B cell (primary cell): ENCODE results near the gene PSORS1C1.

Source experiments
- EZH2 ChIP-seq: IDR thresholded peaks from 2 replicates; pipeline ENCODE4 v1.6.1; 2012; ENCODE audit warnings: borderline replicate concordance, low read depth, mild to moderate bottlenecking, moderate library complexity, low read length; ENCODE audit not compliant: insufficient read depth, poor library complexity, severe bottlenecking
- TF ChIP-seq, protein P1 (sequence below): fragments of 200-600 bp; IDR thresholded peaks from one replicate; pipeline ENCODE4 v1.8.0; 2022; ENCODE audit warnings: antibody characterized with exemption, mild to moderate bottlenecking

DNA sequence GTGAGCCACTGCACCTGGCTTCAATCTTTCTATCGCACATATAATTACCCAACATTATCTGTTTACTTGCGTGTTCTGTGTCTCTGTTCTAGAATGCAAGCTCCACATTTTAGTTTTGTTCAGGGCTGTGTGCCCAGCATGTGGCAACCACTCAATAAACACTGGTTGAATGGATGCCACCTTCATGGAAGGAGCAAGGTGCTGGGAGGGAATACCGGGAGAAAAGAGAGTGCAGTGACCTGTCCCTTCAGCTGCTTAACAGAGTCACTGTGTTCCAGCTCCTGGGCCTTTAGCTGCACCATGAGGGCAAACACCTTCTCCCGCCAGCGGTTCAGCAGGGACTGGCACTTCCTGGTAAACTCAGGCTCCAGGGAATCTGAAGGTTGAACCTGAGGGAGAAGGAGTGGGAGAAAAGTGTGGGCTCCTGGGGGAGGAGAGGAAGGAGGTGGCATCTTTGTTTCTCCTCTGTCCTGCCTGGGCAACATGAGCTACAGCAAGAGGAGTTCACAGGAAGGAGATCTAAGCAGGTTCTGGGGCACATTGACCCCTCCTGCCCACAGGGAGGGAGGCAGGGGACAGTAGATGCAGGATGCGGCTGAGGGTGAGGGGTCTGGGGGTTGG is 35.3 kb downstream of the PSORS1C1 start:
- TF ChIP-seq, protein P1, sequence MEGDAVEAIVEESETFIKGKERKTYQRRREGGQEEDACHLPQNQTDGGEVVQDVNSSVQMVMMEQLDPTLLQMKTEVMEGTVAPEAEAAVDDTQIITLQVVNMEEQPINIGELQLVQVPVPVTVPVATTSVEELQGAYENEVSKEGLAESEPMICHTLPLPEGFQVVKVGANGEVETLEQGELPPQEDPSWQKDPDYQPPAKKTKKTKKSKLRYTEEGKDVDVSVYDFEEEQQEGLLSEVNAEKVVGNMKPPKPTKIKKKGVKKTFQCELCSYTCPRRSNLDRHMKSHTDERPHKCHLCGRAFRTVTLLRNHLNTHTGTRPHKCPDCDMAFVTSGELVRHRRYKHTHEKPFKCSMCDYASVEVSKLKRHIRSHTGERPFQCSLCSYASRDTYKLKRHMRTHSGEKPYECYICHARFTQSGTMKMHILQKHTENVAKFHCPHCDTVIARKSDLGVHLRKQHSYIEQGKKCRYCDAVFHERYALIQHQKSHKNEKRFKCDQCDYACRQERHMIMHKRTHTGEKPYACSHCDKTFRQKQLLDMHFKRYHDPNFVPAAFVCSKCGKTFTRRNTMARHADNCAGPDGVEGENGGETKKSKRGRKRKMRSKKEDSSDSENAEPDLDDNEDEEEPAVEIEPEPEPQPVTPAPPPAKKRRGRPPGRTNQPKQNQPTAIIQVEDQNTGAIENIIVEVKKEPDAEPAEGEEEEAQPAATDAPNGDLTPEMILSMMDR = no peak
- TF ChIP-seq EZH2 = no peak
